GM19351 (cell line): ENCODE results near the gene CCL5.

Source experiments
- ATAC-seq: cut with Tn5 transposase; IDR thresholded peaks from one replicate; pipeline ENCODE4 v1.9.1; 2021; ENCODE audit warnings: mild to moderate bottlenecking, moderate library complexity; ENCODE audit not compliant: unreplicated experiment

The CCL5 gene

GRCh38 chr17:35879773-35880654 lies at the start of gene CCL5:
TSS of gene CCL5 (minus strand) at chr17:35880360.
- ATAC-seq: peak; percentile 95

GRCh38 chr17:35927714-35928113 lies 47.6 kb upstream of the CCL5 start:
- ATAC-seq: no peak

GRCh38 chr17:35923609-35924114 lies 43.5 kb upstream of the CCL5 start:
- no peak for ATAC-seq

- no peak for ATAC-seq
Observed at GRCh38 chr17:35920229-35920628, 40.1 kb upstream of the CCL5 start.

GRCh38 chr17:35918665-35919064 lies 38.5 kb upstream of the CCL5 start:
- ATAC-seq: no peak

- ATAC-seq: no peak
Observed at GRCh38 chr17:35917519-35918213, 37.5 kb upstream of the CCL5 start.

GRCh38 chr17:35915153-35915964 lies 35.2 kb upstream of the CCL5 start:
- ATAC-seq: no peak

GRCh38 chr17:35914354-35914753 lies 34.2 kb upstream of the CCL5 start:
- no peak for ATAC-seq

GRCh38 chr17:35913609-35914008 lies 33.4 kb upstream of the CCL5 start:
- ATAC-seq: no peak

GRCh38 chr17:35912942-35913341 lies 32.8 kb upstream of the CCL5 start:
- ATAC-seq: no peak

GRCh38 chr17:35912339-35912912 lies 32.3 kb upstream of the CCL5 start:
- ATAC-seq: no peak

- no peak for ATAC-seq
Observed at GRCh38 chr17:35909408-35909807, 29.2 kb upstream of the CCL5 start.

- ATAC-seq: no peak
Observed at GRCh38 chr17:35907691-35908090, 27.5 kb upstream of the CCL5 start.

GRCh38 chr17:35906926-35907637 lies 26.9 kb upstream of the CCL5 start:
- ATAC-seq: no peak

- no peak for ATAC-seq
Observed at GRCh38 chr17:35906191-35906925, 26.2 kb upstream of the CCL5 start.

- no peak for ATAC-seq
Observed at GRCh38 chr17:35903451-35903850, 23.3 kb upstream of the CCL5 start.

- ATAC-seq: no peak
Observed at GRCh38 chr17:35901631-35902175, 21.5 kb upstream of the CCL5 start.

- ATAC-seq: no peak
Observed at GRCh38 chr17:35900708-35901480, 20.7 kb upstream of the CCL5 start.
